ENCODE data around the gene CLIC4.

DNA sequence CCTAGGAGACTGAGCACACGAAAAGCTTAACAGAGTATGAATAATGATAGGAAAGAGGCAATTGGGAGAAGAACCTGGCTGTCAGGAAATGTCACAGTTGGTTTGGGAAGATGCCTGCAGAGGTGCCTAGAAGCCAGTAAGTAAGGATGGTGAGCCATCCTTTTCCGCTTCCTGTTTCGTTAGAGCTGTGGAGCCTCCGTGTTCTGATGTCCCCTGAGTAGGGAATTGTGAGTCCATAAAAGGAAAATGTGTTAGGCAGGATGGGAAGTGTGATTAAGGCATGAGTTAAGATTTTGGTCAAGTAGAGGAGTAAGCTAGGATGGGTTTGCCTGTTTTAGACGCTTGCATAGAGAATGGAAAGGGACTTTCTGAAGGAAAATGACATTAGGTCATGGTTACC, 9.0 kb downstream of the CLIC4 start:
- TF ChIP-seq EZH2 (IDR thresholded peaks at IDR 0.05; ENCODE audit: borderline replicate concordance, low read length), result no peak
- no peak for TF ChIP-seq CTCF (conservative IDR thresholded peaks at IDR 0.05 in 1 of 2, IDR thresholded peaks at IDR 0.05 in 1 of 2; ENCODE audit: extremely low read depth in 1 of 2, insufficient read depth in 1 of 2, low read depth in 1 of 2, low read length in 2 of 2)

Data from mammary epithelial cell (primary cell).